ENCODE results near the gene TTLL5.

GRCh38 chr14:75984674-75985073 lies 323.6 kb downstream of the TTLL5 start:
- TF ChIP-seq SUZ12 (IDR thresholded peaks at IDR 0.05) = no peak
- no peak for TF ChIP-seq ELF4 (IDR thresholded peaks at IDR 0.05)
- TF ChIP-seq NFRKB (IDR thresholded peaks at IDR 0.05) = no peak

All from HEK293T (cell line).